Progenitor cell of endocrine pancreas (in vitro differentiated cells): ENCODE measurements around the gene AASDH. TPM values are rescaled to one million over a fixed set of nuclear protein-coding genes. Genes with fewer than 3 reads are reported as not detected.

Source experiments
- DNase-seq: peaks from one replicate; pipeline ENCODE4 v3.0.0; 2021; ENCODE audit warnings: low spot score; ENCODE audit not compliant: unreplicated experiment
- H3K27ac Mint-ChIP-seq: 2 replicates; pipeline ENCODE4 v1.8.0; 2021; ENCODE audit warnings: mild to moderate bottlenecking, moderate library complexity, mixed read lengths
- H3K27me3 Mint-ChIP-seq: 2 replicates; pipeline ENCODE4 v1.8.0; 2021; ENCODE audit warnings: mixed read lengths
- H3K36me3 Mint-ChIP-seq: 2 replicates; pipeline ENCODE4 v1.8.0; 2022; ENCODE audit warnings: mixed read lengths; ENCODE audit not compliant: insufficient read depth
- H3K4me1 Mint-ChIP-seq: 2 replicates; pipeline ENCODE4 v1.8.0; 2021; ENCODE audit warnings: low read depth, mixed read lengths
- H3K4me3 Mint-ChIP-seq: 2 replicates; pipeline ENCODE4 v1.8.0; 2021; ENCODE audit warnings: low read depth, mild to moderate bottlenecking, moderate library complexity, mixed read lengths
- H3K9me3 Mint-ChIP-seq: 2 replicates; pipeline ENCODE4 v1.8.0; 2021; ENCODE audit warnings: low read depth, mixed read lengths
- CTCF ChIP-seq: fragments of 200-600 bp; sonication (generic); IDR thresholded peaks from one replicate; pipeline ENCODE4 v1.5.0; 2021; ENCODE audit warnings: antibody characterized with exemption, mild to moderate bottlenecking; ENCODE audit not compliant: unreplicated experiment
- total RNA-seq: library from RNA; stranded (reverse); gene quantifications from 2 replicates; pipeline ENCODE4 v1.2.1, GENCODE V29; 2021

AASDH gene
- total RNA-seq, 1 donor from 2014 or later = 25.2 TPM

GRCh38 chr4:56317749-56318148, 69.5 kb downstream of the AASDH start:
- TF ChIP-seq CTCF = no peak
- no peak overlapping the region for H3K4me3 Mint-ChIP-seq
- DNase-seq = no peak
- H3K27ac Mint-ChIP-seq = no peak overlapping the region
- no peaks in the 10 kb centered on the region for H3K27me3 Mint-ChIP-seq
- H3K4me1 Mint-ChIP-seq = no peaks in the 10 kb centered on the region
- H3K9me3 Mint-ChIP-seq = no peaks in the 10 kb centered on the region
- H3K36me3 Mint-ChIP-seq = peaks cover 34% of the 10 kb centered on the region

DNA sequence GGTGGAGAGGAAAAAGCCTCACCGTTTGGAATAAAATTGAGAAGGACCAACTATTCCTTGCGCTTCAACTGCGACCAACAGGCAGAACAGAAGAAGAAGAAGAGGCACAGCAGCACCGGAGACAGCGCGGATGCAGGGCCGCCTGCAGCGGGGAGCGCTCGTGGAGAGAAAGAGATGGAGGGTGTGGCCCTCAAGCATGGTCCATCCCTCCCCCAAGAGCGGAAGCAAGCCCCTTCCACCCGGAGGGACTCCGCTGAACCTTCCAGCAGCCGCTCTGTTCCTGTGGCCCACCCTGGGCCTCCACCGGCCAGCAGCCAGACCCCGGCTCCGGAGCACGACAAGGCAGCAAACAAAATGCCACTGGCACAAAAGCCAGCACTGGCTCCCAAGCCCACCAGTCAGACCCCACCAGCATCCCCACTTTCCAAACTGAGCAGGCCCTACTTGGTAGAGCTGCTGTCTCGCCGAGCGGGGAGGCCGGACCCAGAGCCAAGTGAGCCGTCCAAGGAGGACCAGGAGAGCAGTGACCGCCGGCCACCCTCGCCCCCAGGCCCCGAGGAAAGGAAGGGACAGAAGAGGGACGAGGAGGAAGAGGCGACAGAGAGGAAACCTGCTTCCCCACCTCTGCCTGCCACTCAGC, 71.2 kb downstream of the AASDH start:
- Mint-ChIP-seq H3K27me3 (no peaks in the 10 kb centered on the region), H3K9me3 (no peaks in the 10 kb centered on the region), H3K4me3 (no peak overlapping the region), H3K36me3 (peaks cover 36% of the 10 kb centered on the region), H3K27ac (no peak overlapping the region), H3K4me1 (no peaks in the 10 kb centered on the region)
- TF ChIP-seq CTCF = no peak
- no peak for DNase-seq

- no peak for DNase-seq
- H3K9me3 Mint-ChIP-seq = no peaks in the 10 kb centered on the region
- TF ChIP-seq CTCF = no peak
- H3K4me3 Mint-ChIP-seq = no peak overlapping the region
- H3K4me1 Mint-ChIP-seq = no peaks in the 10 kb centered on the region
- H3K36me3 Mint-ChIP-seq = peaks cover 36% of the 10 kb centered on the region
- H3K27ac Mint-ChIP-seq = no peak overlapping the region
- H3K27me3 Mint-ChIP-seq = no peaks in the 10 kb centered on the region
Measured at GRCh38 chr4:56315543-56315942, 71.7 kb downstream of the AASDH start.

- no peak for TF ChIP-seq CTCF
- no peak overlapping the region for H3K4me3 Mint-ChIP-seq
- H3K9me3 Mint-ChIP-seq = no peaks in the 10 kb centered on the region
- no peaks in the 10 kb centered on the region for H3K4me1 Mint-ChIP-seq
- H3K27ac Mint-ChIP-seq = no peak overlapping the region
- no peak for DNase-seq
- peaks cover 37% of the 10 kb centered on the region for H3K36me3 Mint-ChIP-seq
- H3K27me3 Mint-ChIP-seq = no peaks in the 10 kb centered on the region
Measured at GRCh38 chr4:56315041-56315440, 72.2 kb downstream of the AASDH start.

- no peak for TF ChIP-seq CTCF
- Mint-ChIP-seq H3K27ac (peak overlapping the region; percentile 76), H3K9me3 (no peaks in the 10 kb centered on the region), H3K4me3 (no peak overlapping the region), H3K36me3 (peaks cover 38% of the 10 kb centered on the region), H3K27me3 (no peaks in the 10 kb centered on the region), H3K4me1 (no peaks in the 10 kb centered on the region)
- no peak for DNase-seq
Measured at GRCh38 chr4:56314207-56314915, 72.9 kb downstream of the AASDH start.
